GM12892 (cell line): Measurements from ENCODE around the gene GLOD4.

Source experiments
- POLR2A ChIP-seq: IDR thresholded peaks from 2 replicates; pipeline ENCODE4 v1.6.1; 2011; ENCODE audit warnings: low read depth, low read length, control low read depth
- POLR2AphosphoS5 ChIP-seq: IDR thresholded peaks from 2 replicates; pipeline ENCODE4 v1.6.1; 2011; ENCODE audit warnings: low read depth, low read length, control low read depth
- TAF1 ChIP-seq: IDR thresholded peaks from 2 replicates; pipeline ENCODE4 v1.6.1; 2011; ENCODE audit warnings: low read depth, mild to moderate bottlenecking, control low read depth, low read length, borderline replicate concordance

DNA sequence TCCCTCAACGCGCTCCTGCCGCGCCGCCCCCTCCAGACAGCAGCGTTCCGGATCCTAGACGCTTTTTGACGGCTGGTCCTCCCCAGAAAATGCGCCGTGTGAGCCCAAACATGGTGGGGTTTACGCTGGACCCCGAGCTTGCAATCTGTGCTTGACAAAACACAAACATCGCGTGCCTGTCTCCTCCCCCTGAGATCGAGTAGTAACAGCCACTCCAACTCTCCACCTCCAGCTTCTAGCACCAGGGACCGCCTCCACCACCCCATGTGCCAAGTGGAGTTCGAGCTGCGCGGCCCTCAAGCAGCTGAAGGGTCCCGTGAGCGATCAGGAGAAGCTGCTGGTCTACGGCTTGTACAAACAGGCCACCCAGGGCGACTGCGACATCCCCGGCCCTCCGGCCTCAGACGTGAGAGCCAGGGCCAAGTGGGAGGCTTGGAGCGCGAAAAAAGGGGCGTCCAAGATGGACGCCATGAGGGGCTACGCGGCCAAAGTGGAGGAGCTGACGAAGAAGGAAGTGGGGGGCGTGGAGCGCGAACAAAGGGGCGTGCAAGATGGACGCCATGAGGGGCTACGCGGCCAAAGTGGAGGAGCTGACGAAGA, 29.4 kb downstream of the GLOD4 start:
- TF ChIP-seq POLR2A (no peak), POLR2AphosphoS5 (no peak), TAF1 (no peak)
